ENCODE data around the gene ZNF333.

GRCh38 chr19:14669940-14670339 is 19.9 kb upstream of the ZNF333 start:
- TF ChIP-seq ZNF704 (tag by site-specific recombination; IDR thresholded peaks at IDR 0.05), result no peak
- TF ChIP-seq, protein P1, sequence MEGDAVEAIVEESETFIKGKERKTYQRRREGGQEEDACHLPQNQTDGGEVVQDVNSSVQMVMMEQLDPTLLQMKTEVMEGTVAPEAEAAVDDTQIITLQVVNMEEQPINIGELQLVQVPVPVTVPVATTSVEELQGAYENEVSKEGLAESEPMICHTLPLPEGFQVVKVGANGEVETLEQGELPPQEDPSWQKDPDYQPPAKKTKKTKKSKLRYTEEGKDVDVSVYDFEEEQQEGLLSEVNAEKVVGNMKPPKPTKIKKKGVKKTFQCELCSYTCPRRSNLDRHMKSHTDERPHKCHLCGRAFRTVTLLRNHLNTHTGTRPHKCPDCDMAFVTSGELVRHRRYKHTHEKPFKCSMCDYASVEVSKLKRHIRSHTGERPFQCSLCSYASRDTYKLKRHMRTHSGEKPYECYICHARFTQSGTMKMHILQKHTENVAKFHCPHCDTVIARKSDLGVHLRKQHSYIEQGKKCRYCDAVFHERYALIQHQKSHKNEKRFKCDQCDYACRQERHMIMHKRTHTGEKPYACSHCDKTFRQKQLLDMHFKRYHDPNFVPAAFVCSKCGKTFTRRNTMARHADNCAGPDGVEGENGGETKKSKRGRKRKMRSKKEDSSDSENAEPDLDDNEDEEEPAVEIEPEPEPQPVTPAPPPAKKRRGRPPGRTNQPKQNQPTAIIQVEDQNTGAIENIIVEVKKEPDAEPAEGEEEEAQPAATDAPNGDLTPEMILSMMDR (tag by site-specific recombination; IDR thresholded peaks at IDR 0.05), result no peak

All from HEK293 (cell line).